PC-3 (cell line): ENCODE measurements around the gene PARVA. TPM values are rescaled to one million over a fixed set of nuclear protein-coding genes. Genes with fewer than 3 reads are reported as not detected.

Source experiments
- ATAC-seq: fragments of 200-7000 bp; cut with Tn5 transposase; 2 replicates; pipeline ENCODE4 v1.9.1; 2020; ENCODE audit warnings: mild to moderate bottlenecking, moderate library complexity
- BruUV-seq: library from RNA; stranded (reverse); fragments of 400-500 nt; replicated peaks from 2 replicates; lab custom pipeline; 2021; lab: Mats Ljungman, UMichigan
- CTCF ChIA-PET: fragments of 300-600 bp; sonication (Branson Sonifier 250); formaldehyde crosslinking; loops from one replicate; lab custom pipeline; 2022; ENCODE audit warnings: antibody characterized with exemption; lab: Charles Lee
- POLR2A ChIA-PET: fragments of 300-600 bp; sonication (Branson Sonifier 250); formaldehyde crosslinking; loops from one replicate; lab custom pipeline; 2022; ENCODE audit warnings: antibody characterized with exemption; ENCODE audit not compliant: unreplicated experiment; lab: Charles Lee
- DNase-seq: peaks from one replicate; pipeline ENCODE4 v3.0.0-alpha.2; 2015
- H2AFZ ChIP-seq: fragments of 300-600 bp; sonication (generic); 2 replicates; pipeline ENCODE4 v1.6.0; 2016; ENCODE audit warnings: antibody characterized with exemption, low read length
- H3F3A ChIP-seq: fragments of 300-600 bp; sonication (generic); one replicate; pipeline ENCODE4 v1.6.0; 2017; ENCODE audit warnings: antibody characterized with exemption, low read length, control low read depth, mild to moderate bottlenecking; ENCODE audit not compliant: unreplicated experiment
- H3K27ac ChIP-seq: fragments of 300-600 bp; sonication (generic); 2 replicates; pipeline ENCODE4 v1.5.1; 2016; ENCODE audit warnings: mild to moderate bottlenecking, low read length
- H3K27me3 ChIP-seq: fragments of 300-600 bp; sonication (generic); 2 replicates; pipeline ENCODE4 v1.6.1; 2016; ENCODE audit warnings: low read length, mixed read lengths
- H3K36me3 ChIP-seq: fragments of 300-600 bp; sonication (generic); 2 replicates; pipeline ENCODE4 v1.6.1; 2016; ENCODE audit warnings: low read depth, mixed run types, low read length, mixed read lengths
- H3K4me1 ChIP-seq: fragments of 300-600 bp; sonication (generic); 2 replicates; pipeline ENCODE4 v1.5.1; 2016; ENCODE audit warnings: low read length; ENCODE audit not compliant: insufficient read depth
- H3K4me2 ChIP-seq: fragments of 300-600 bp; sonication (generic); 2 replicates; pipeline ENCODE4 v1.6.0; 2016; ENCODE audit warnings: low read length
- H3K4me3 ChIP-seq: fragments of 300-600 bp; sonication (generic); 2 replicates; pipeline ENCODE4 v1.5.1; 2016; ENCODE audit warnings: mild to moderate bottlenecking, low read length, mixed read lengths
- H3K79me2 ChIP-seq: fragments of 300-600 bp; sonication (generic); 2 replicates; pipeline ENCODE4 v1.6.1; 2017; ENCODE audit warnings: low read length, mixed read lengths
- H3K9ac ChIP-seq: fragments of 300-600 bp; sonication (generic); 2 replicates; pipeline ENCODE4 v1.6.0; 2016; ENCODE audit warnings: mild to moderate bottlenecking, low read length
- H3K9me2 ChIP-seq: fragments of 300-600 bp; sonication (generic); replicated peaks from 2 replicates; pipeline ENCODE4 v1.6.1; 2016; ENCODE audit warnings: mixed run types, low read length, mixed read lengths
- H3K9me3 ChIP-seq: fragments of 300-600 bp; sonication (generic); 2 replicates; pipeline ENCODE4 v1.6.1; 2016; ENCODE audit warnings: low read length, mixed read lengths
- H4K20me1 ChIP-seq: fragments of 300-600 bp; sonication (generic); 2 replicates; pipeline ENCODE4 v1.6.1; 2016; ENCODE audit warnings: low read length, mixed read lengths
- CTCF ChIP-seq: fragments of 300-600 bp; sonication (generic); conservative IDR thresholded peaks from 2 replicates; pipeline ENCODE4 v1.5.1; 2017; ENCODE audit warnings: antibody characterized with exemption, low read depth, mild to moderate bottlenecking, low read length
- EZH2 ChIP-seq: fragments of 300-600 bp; sonication (generic); IDR thresholded peaks from one replicate; pipeline ENCODE4 v1.6.1; 2017; ENCODE audit warnings: antibody characterized with exemption, mild to moderate bottlenecking, low read length; ENCODE audit not compliant: unreplicated experiment
- EZH2phosphoT487 ChIP-seq: fragments of 300-600 bp; sonication (generic); IDR thresholded peaks from 2 replicates; pipeline ENCODE4 v1.6.1; 2018; ENCODE audit warnings: mild to moderate bottlenecking, antibody characterized with exemption, low read length, borderline replicate concordance
- intact Hi-C: fragments of 100-400 bp; cut with micrococcal nuclease; formaldehyde crosslinking; loops from 2 replicates; pipeline ENCODE4 v1.9.0; 2023
- total RNA-seq: library from RNA; depleted of rRNA; stranded (reverse); fragments of >200 nt; gene quantifications from 2 replicates; pipeline ENCODE4 v1.2.3, GENCODE V29; 2014

The PARVA gene
- total RNA-seq, 1 experiment from 2014 or later, result 13.5 TPM

GRCh38 chr11:12439615-12440014, 62.2 kb downstream of the PARVA start:
- Histone ChIP-seq H3K4me3 (no peak overlapping the region), H3K79me2 (no peaks in the 10 kb centered on the region), H3K9ac (no peak overlapping the region), H3F3A (no peaks in the 10 kb centered on the region), H3K27ac (no peak overlapping the region), H4K20me1 (no peaks in the 10 kb centered on the region), H3K4me2 (no peak overlapping the region), H3K9me3 (no peaks in the 10 kb centered on the region), H3K4me1 (peaks cover 8% of the 10 kb centered on the region; the same call in 1 of the 2 replicates), H3K27me3 (no peaks in the 10 kb centered on the region), H3K36me3 (no peaks in the 10 kb centered on the region), H3K9me2 (no peaks in the 10 kb centered on the region), H2AFZ (no peak overlapping the region)
- TF ChIP-seq EZH2 (no peak), EZH2phosphoT487 (no peak), CTCF (no peak)
- no peak for ATAC-seq
- CTCF ChIA-PET, result no interaction called here
- DNase-seq, result no peak
- intact Hi-C loops, result no loop called here
- POLR2A ChIA-PET, result no interaction called here
- BruUV-seq, result no TSS peak

GRCh38 chr11:12440565-12440964, 63.2 kb downstream of the PARVA start:
- no peaks in the 10 kb centered on the region for H3K79me2 ChIP-seq
- POLR2A ChIA-PET, result no interaction called here

More at GRCh38 chr11:12440565-12440964, 63.2 kb downstream of the PARVA start:
- peaks cover 8% of the 10 kb centered on the region; the same call in 1 of the 2 replicates for H3K4me1 ChIP-seq
- no peaks in the 10 kb centered on the region for H3K36me3 ChIP-seq
- intact Hi-C loops, result no loop called here
- H3K27ac ChIP-seq, result no peak overlapping the region
- H3F3A ChIP-seq, result no peaks in the 10 kb centered on the region
- TF ChIP-seq EZH2phosphoT487 (no peak), CTCF (no peak), EZH2 (no peak)
- no peak overlapping the region for H2AFZ ChIP-seq
- no peaks in the 10 kb centered on the region for H4K20me1 ChIP-seq
- no peak overlapping the region for H3K4me2 ChIP-seq
- H3K27me3 ChIP-seq, result no peaks in the 10 kb centered on the region
- H3K4me3 ChIP-seq, result no peak overlapping the region
- no peaks in the 10 kb centered on the region for H3K9me3 ChIP-seq
- no peak overlapping the region for H3K9ac ChIP-seq
- DNase-seq (no peak), ATAC-seq (no peak)
- BruUV-seq, result no TSS peak
- CTCF ChIA-PET, result no interaction called here
- H3K9me2 ChIP-seq, result no peaks in the 10 kb centered on the region
